Esophagus squamous epithelium (tissue), 4 donors: ENCODE data around the gene ZDHHC8.

Experiments used
- CTCF ChIP-seq, 6 experiments: fragments of 450-650 bp in 4 of 6; fragments of 200-600 bp in 2 of 6; sonication (generic) in 2 of 6; IDR thresholded peaks; one replicate each; pipeline ENCODE4 v1.5.1; 2016 to 2019; ENCODE audit warnings: antibody characterized with exemption in 6 of 6, mild to moderate bottlenecking in 4 of 6, moderate library complexity in 4 of 6
- POLR2A ChIP-seq, 4 donors: fragments of 450-650 bp; IDR thresholded peaks; one replicate each; pipeline ENCODE4 v1.6.1; 2017; ENCODE audit warnings: antibody characterized with exemption in 4 of 4, mild to moderate bottlenecking in 4 of 4, moderate library complexity in 3 of 4

DNA sequence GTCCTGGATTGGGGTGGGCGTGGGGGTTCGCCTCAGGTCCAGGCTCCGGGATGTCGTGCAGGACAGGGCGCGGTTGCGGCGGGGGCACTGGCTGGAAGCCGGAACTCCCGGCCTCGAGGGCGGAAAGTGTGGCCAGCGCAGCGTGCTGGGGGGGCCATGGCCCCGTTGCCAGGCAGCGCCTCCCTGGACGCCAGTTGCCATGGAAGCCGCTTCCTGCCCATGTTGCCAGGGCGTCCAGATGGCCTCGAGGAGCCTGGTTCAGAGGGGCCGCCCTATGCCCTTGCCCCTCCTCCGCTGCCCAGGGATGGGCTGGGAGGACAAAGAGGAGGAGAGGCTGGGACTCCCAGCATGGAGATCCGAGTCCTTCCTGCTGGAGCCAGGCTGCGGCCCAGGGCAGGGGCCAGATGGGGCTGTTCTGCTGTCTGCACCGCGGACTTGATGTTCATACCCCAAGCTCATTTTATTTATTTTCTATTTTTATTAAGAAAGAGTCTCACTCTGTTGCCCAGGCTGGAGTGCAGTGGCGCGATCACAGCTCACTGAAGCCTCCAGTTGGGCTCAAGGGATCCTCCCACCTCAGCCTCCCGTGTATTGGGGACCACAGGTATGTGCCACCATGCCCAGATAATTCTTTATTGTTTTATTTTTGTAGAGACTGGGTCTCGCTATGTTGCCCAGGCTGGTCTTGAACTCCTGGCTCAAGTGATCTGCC is 23.9 kb downstream of the ZDHHC8 start:
- no peak for TF ChIP-seq CTCF (IDR thresholded peaks at IDR 0.05)
- no peak for TF ChIP-seq POLR2A (IDR thresholded peaks at IDR 0.05)
